Neuron (in vitro differentiated cells): ENCODE data around the gene CKAP5.
"Not testable (repeated sequence)": the region's sequence is repeated elsewhere in the genome, so short reads cannot be mapped to it uniquely, and the experiment has no call there.

Experiments
- H2AFZ ChIP-seq: one replicate; pipeline ENCODE4 v1.6.1; 2013; ENCODE audit warnings: low read depth, mild to moderate bottlenecking, inconsistent platforms, low read length, moderate library complexity
- H3K27me3 ChIP-seq: one replicate; pipeline ENCODE4 v1.6.1; 2013; ENCODE audit warnings: low read length; ENCODE audit not compliant: insufficient read depth
- H3K36me3 ChIP-seq: one replicate; pipeline ENCODE4 v1.6.1; 2013; ENCODE audit warnings: low read length; ENCODE audit not compliant: insufficient read depth
- H3K4me1 ChIP-seq: one replicate; pipeline ENCODE4 v1.6.1; 2013; ENCODE audit warnings: low read length; ENCODE audit not compliant: insufficient read depth
- H3K4me3 ChIP-seq: 2 replicates; pipeline ENCODE4 v1.5.1; 2013; ENCODE audit warnings: mild to moderate bottlenecking, low read length, moderate library complexity
- H3K9me3 ChIP-seq: one replicate; pipeline ENCODE4 v1.6.1; 2013; ENCODE audit warnings: low read length

Gene CKAP5

GRCh38 chr11:46726206-46726862 is 119.7 kb downstream of the CKAP5 start:
- Histone ChIP-seq H3K36me3 (no peaks in the 10 kb centered on the region), H2AFZ (no peak overlapping the region), H3K9me3 (peaks cover 2% of the 10 kb centered on the region), H3K27me3 (no peaks in the 10 kb centered on the region), H3K4me1 (no peaks in the 10 kb centered on the region), H3K4me3 (no peak overlapping the region)

GRCh38 chr11:46725338-46726205 is 120.5 kb downstream of the CKAP5 start:
- Histone ChIP-seq H3K4me1 (no peaks in the 10 kb centered on the region), H3K27me3 (no peaks in the 10 kb centered on the region), H3K36me3 (no peaks in the 10 kb centered on the region), H2AFZ (no peak overlapping the region), H3K9me3 (peaks cover 2% of the 10 kb centered on the region), H3K4me3 (no peak overlapping the region)

- Histone ChIP-seq H3K27me3 (no peaks in the 10 kb centered on the region), H3K9me3 (peaks cover 2% of the 10 kb centered on the region), H2AFZ (no peak overlapping the region), H3K4me3 (no peak overlapping the region), H3K4me1 (peaks cover 6% of the 10 kb centered on the region), H3K36me3 (no peaks in the 10 kb centered on the region)
Measured at GRCh38 chr11:46724088-46724487, 122.0 kb downstream of the CKAP5 start.

GRCh38 chr11:46723359-46723680 is 122.8 kb downstream of the CKAP5 start:
- H3K4me3 ChIP-seq, result no peak overlapping the region
- H2AFZ ChIP-seq, result no peak overlapping the region
- H3K9me3 ChIP-seq, result peaks cover 2% of the 10 kb centered on the region
- H3K4me1 ChIP-seq, result peaks cover 7% of the 10 kb centered on the region
- H3K27me3 ChIP-seq, result no peaks in the 10 kb centered on the region
- H3K36me3 ChIP-seq, result no peaks in the 10 kb centered on the region

- no peaks in the 10 kb centered on the region for H3K36me3 ChIP-seq
- H3K9me3 ChIP-seq, result peaks cover 2% of the 10 kb centered on the region
- H3K4me1 ChIP-seq, result peaks cover 7% of the 10 kb centered on the region
- no peaks in the 10 kb centered on the region for H3K27me3 ChIP-seq
- no peak overlapping the region for H2AFZ ChIP-seq
- H3K4me3 ChIP-seq, result no peak overlapping the region
Measured at GRCh38 chr11:46722566-46723358, 123.3 kb downstream of the CKAP5 start.

- Histone ChIP-seq H2AFZ (no peak overlapping the region), H3K4me1 (peaks cover 7% of the 10 kb centered on the region), H3K4me3 (no peak overlapping the region), H3K27me3 (no peaks in the 10 kb centered on the region), H3K36me3 (no peaks in the 10 kb centered on the region), H3K9me3 (peaks cover 2% of the 10 kb centered on the region)
Measured at GRCh38 chr11:46721286-46721685, 124.8 kb downstream of the CKAP5 start.

- peaks cover 7% of the 10 kb centered on the region for H3K4me1 ChIP-seq
- peaks cover 2% of the 10 kb centered on the region for H3K9me3 ChIP-seq
- no peak overlapping the region for H2AFZ ChIP-seq
- H3K27me3 ChIP-seq, result no peaks in the 10 kb centered on the region
- H3K4me3 ChIP-seq, result no peak overlapping the region
- H3K36me3 ChIP-seq, result no peaks in the 10 kb centered on the region
Measured at GRCh38 chr11:46719543-46720218, 126.4 kb downstream of the CKAP5 start.

- H3K4me3 ChIP-seq, result no peak within 1 kb of the TSS
- H3K27me3 ChIP-seq, result no peaks in the 10 kb centered on the region
- H3K9me3 ChIP-seq, result peaks cover 2% of the 10 kb centered on the region
- no peak within 1 kb of the TSS for H2AFZ ChIP-seq
- H3K4me1 ChIP-seq, result peaks cover 7% of the 10 kb centered on the region
- no peaks in the 10 kb centered on the region for H3K36me3 ChIP-seq
Measured at GRCh38 chr11:46719048-46719542, 127.0 kb downstream of the CKAP5 start, which contains the start of gene F2. F2 (plus strand) TSS chr11:46719213; CDS start chr11:46719236, 23 bp downstream.

GRCh38 chr11:46718155-46719019 is 127.7 kb downstream of the CKAP5 start:
- Histone ChIP-seq H3K4me1 (peaks cover 7% of the 10 kb centered on the region), H3K4me3 (no peak overlapping the region), H3K36me3 (no peaks in the 10 kb centered on the region), H3K27me3 (no peaks in the 10 kb centered on the region), H3K9me3 (peaks cover 2% of the 10 kb centered on the region), H2AFZ (no peak overlapping the region)

GRCh38 chr11:46717825-46718154 is 128.3 kb downstream of the CKAP5 start:
- H3K27me3 ChIP-seq, H3K4me1 ChIP-seq, H3K36me3 ChIP-seq, H3K4me3 ChIP-seq, H2AFZ ChIP-seq, H3K9me3 ChIP-seq: not testable (repeated sequence)

GRCh38 chr11:46712874-46713576 is 133.1 kb downstream of the CKAP5 start:
- Histone ChIP-seq H3K4me3 (no peak overlapping the region), H2AFZ (no peak overlapping the region)

More at GRCh38 chr11:46712874-46713576, 133.1 kb downstream of the CKAP5 start:
- Histone ChIP-seq H3K36me3 (no peaks in the 10 kb centered on the region), H3K4me1 (no peaks in the 10 kb centered on the region), H3K27me3 (no peaks in the 10 kb centered on the region), H3K9me3 (no peaks in the 10 kb centered on the region)
